Coronary artery (tissue), 2 donors: ENCODE results near the gene DNER.

ENCODE experiments used
- DNase-seq: peaks from one replicate; pipeline ENCODE4 v3.0.0-alpha.2; 2017; ENCODE audit warnings: low spot score
- H3K27ac ChIP-seq, 2 donors: fragments of 200-600 bp; sonication (generic); one replicate each; pipeline ENCODE4 v1.5.1; 2016 to 2019
- H3K4me3 ChIP-seq: fragments of 200-600 bp; sonication (generic); 2 replicates; pipeline ENCODE4 v1.5.1; 2016; ENCODE audit warnings: mild to moderate bottlenecking, moderate library complexity
- CTCF ChIP-seq: fragments of 200-600 bp; sonication (generic); IDR thresholded peaks from one replicate; pipeline ENCODE4 v1.5.1; 2019; ENCODE audit warnings: antibody characterized with exemption

Gene DNER

GRCh38 chr2:229422063-229422462 lies 292.3 kb downstream of the DNER start:
- TF ChIP-seq CTCF, result no peak
- Histone ChIP-seq H3K27ac (no peak overlapping the region), H3K4me3 (no peak overlapping the region)
- DNase-seq, result no peak

GRCh38 chr2:229419158-229419557 lies 295.2 kb downstream of the DNER start:
- no peak for TF ChIP-seq CTCF
- no peak for DNase-seq
- Histone ChIP-seq H3K4me3 (no peak overlapping the region), H3K27ac (peak overlapping the region; percentile 75 to 80)

GRCh38 chr2:229417916-229418315 lies 296.4 kb downstream of the DNER start:
- H3K4me3 ChIP-seq, result no peak overlapping the region
- no peak for DNase-seq
- no peak for TF ChIP-seq CTCF
- H3K27ac ChIP-seq, result peak overlapping the region; percentile 75 to 81

GRCh38 chr2:229417176-229417575 lies 297.2 kb downstream of the DNER start:
- peak overlapping the region; percentile 75 to 81 for H3K27ac ChIP-seq
- TF ChIP-seq CTCF, result no peak
- no peak for DNase-seq
- H3K4me3 ChIP-seq, result no peak overlapping the region

GRCh38 chr2:229416116-229416694 lies 298.1 kb downstream of the DNER start:
- DNase-seq, result peak; percentile 90
- Histone ChIP-seq H3K4me3 (no peak overlapping the region), H3K27ac (peak overlapping the region; percentile 75 to 81)
- no peak for TF ChIP-seq CTCF

- Histone ChIP-seq H3K27ac (peak overlapping the region in 1 of 2 donors; percentile 7), H3K4me3 (no peak overlapping the region)
- no peak for TF ChIP-seq CTCF
- DNase-seq, result no peak
Observed at GRCh38 chr2:229414631-229415030, 299.7 kb downstream of the DNER start.

- peak overlapping the region; percentile 1 to 38 for H3K27ac ChIP-seq
- no peak for DNase-seq
- no peak for TF ChIP-seq CTCF
- no peak overlapping the region for H3K4me3 ChIP-seq
Observed at GRCh38 chr2:229412686-229413085, 301.7 kb downstream of the DNER start.
